ENCODE measurements around the gene ATP2A1.

Gene ATP2A1

DNA sequence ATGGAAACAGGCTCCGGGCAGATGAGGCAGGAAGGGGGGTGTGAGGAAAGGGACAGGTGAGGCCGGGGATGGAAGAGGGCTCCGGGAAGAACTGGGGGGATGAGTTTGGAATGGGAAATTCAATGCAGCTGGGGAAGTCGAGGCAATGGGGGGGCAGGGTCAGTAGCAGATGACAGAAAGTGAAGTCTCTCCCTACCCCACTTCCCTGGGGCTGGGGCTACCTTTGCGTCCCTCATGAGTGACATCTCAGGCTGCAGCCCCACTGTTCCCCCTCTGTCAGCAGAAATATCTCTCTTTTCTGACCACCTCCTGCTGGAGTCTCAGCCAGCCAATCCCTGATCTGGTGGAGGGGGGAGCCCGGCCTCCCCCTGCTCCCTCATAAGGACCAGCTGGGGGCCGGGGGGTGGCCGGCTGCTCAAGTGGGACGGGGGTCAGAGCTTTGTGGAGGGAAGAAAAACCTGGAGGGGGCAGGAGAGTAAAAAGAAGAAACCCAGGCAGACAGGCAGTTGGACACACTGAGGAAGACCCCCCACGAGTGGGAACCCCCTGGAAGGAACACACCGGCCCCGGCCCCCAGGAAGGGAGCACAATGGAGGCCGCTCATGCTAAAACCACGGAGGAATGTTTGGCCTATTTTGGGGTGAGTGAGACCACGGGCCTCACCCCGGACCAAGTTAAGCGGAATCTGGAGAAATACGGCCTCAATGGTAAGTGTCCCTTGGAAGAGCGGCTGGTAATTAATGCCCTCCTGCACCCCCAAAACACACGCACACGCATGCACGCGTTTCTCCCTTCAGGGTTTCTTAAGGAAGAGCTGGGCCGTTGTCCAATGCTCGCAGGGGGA, at the start of gene ATP2A1:
Gene ATP2A1 (plus strand): TSS at position 406 of the 844 bp plus-strand sequence. CDS start 184 bp downstream, at position 590.
- DNase-seq: no peak

DNA sequence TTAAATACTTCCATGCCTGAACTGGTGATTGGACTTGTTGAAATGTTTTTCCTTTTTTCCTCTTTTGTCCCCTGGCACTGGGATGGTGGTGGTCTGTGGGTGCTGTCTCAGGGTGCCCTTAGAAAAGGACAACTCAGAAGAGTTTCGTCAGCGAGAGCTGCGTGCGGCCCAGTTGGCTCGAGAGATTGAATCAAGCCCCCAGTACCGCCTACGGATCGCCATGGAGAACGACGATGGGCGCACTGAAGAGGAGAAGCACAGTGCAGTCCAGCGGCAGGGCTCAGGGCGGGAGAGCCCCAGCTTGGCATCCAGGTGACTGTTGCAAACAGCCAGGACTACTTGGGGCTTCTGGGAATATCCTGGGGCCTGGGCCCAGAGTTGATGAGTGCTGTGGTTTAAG, 48.5 kb upstream of the ATP2A1 start:
- DNase-seq: no peak

DNA sequence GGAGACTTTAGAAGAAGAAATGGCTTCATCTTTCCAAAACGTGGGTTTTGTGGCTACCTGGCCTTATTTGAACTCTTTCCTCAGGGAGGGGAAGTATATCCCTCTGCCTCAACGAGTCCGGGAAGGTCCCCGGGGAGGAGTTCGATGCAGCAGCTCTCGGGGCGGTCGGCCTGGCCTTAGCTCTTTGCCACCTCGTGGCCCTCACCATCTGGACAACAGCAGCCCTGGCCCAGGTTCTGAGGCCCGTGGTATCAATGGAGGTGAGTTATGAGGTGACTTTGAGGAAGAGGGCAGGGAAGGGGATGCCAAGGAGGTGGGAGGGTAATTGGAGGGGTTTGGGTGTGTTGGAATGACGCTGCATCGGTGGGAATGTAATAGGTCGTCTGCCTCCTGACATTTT, 47.8 kb upstream of the ATP2A1 start:
- DNase-seq: no peak

DNA sequence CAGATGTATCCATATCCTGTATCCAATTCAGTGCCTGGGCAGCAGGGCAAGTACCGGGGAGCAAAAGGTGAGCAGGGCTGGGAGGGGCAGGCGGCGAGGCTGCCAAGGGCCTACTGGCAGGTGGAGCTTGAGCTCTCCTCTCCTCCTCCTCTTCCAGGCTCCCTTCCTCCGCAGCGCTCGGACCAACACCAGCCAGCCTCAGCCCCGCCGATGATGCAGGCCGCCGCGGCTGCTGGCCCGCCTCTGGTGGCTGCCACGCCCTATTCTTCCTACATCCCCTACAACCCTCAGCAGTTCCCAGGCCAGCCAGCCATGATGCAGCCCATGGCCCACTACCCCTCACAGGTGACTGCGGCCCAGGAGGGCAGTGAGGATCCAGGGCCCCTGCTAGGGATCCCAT, 43.9 kb upstream of the ATP2A1 start:
- DNase-seq: no peak

DNA sequence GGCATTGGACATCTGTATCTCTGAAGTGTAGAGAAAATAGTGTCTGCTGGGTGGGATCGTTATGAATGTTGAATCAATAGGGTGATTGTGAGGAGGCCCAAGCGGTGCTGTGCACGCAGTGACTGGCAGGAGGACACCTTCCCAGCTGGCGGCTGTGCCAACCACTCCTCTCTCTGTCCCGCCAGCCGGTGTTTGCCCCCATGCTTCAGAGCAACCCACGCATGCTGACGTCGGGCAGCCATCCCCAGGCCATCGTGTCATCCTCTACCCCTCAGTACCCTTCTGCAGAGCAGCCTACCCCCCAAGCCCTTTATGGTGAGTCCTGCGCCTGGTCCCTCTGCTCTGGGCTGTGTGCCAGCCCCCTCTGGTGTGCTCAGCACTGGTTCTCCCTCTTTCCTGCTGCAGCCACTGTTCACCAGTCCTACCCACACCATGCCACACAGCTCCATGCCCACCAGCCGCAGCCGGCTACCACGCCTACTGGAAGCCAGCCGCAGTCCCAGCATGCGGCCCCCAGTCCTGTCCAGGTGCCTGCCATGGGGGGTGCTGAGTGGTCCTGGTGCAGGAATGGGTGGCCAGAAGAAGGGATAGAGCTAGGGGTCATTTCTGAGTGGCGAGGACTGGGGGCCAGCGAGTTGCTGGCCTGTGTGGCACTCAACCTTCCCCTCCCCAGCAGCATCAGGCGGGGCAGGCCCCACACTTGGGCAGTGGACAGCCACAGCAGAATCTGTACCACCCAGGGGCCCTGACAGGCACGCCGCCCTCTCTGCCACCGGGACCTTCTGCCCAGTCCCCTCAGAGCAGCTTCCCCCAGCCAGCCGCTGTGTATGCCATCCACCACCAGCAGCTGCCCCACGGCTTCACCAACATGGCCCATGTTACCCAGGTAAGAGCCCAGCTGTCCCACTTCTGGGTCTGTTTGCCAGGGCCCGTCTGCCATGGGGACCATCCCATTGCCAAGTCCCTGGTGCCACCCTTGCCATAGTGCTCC, 43.1 kb upstream of the ATP2A1 start:
- DNase-seq: no peak

DNA sequence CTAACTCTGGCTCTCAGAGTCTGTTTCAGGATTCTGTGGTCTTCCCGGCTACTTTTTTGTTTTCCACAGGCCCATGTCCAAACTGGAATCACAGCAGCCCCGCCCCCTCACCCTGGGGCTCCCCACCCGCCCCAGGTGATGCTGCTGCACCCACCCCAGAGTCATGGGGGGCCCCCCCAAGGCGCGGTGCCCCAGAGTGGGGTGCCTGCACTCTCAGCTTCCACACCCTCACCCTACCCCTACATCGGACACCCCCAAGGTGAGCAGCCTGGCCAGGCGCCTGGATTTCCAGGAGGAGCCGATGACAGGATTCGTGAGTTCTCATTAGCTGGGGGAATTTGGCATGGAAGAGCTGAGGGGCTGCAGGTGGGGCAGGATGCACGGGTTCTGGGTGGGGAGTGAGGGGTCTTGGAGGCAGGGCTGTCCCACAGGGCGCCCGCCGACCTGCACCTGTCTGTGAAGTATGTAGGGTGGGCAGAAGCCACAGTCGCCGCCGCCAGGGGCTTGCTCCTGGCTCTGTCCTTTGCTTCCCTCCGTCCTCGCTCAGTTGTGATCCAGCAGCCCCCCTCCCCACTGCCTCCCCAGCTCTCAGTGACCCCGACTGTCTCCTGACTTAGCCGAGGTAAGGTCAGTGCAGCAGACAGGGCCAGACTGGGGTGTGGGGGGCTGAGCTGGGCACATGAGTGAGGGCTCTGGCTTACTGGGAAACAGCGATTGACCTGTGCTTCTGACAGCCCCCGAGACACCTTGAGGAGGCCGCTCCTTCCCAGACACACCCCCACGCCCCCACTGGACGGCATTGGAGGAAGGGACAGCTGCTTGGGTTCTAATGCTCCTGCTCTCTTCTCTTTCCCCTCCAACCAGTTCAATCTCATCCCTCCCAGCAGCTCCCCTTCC, 42.2 kb upstream of the ATP2A1 start:
- no peak for DNase-seq

DNA sequence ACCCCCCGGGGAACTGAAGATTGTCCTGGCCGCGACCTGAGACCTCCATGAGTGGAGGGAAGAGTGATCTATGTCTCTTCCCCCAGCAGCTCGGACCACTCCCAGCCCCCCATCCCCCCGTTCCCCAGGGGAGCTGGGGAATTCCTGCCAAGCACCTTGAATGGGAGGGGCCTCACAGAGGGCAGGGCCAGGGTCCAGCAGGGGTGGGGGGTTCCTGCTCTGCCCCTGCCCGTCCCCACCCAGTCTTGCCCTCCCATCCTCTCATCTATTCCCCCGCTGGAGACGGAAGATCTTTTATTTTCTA, 41.6 kb upstream of the ATP2A1 start:
- DNase-seq: no peak

DNA sequence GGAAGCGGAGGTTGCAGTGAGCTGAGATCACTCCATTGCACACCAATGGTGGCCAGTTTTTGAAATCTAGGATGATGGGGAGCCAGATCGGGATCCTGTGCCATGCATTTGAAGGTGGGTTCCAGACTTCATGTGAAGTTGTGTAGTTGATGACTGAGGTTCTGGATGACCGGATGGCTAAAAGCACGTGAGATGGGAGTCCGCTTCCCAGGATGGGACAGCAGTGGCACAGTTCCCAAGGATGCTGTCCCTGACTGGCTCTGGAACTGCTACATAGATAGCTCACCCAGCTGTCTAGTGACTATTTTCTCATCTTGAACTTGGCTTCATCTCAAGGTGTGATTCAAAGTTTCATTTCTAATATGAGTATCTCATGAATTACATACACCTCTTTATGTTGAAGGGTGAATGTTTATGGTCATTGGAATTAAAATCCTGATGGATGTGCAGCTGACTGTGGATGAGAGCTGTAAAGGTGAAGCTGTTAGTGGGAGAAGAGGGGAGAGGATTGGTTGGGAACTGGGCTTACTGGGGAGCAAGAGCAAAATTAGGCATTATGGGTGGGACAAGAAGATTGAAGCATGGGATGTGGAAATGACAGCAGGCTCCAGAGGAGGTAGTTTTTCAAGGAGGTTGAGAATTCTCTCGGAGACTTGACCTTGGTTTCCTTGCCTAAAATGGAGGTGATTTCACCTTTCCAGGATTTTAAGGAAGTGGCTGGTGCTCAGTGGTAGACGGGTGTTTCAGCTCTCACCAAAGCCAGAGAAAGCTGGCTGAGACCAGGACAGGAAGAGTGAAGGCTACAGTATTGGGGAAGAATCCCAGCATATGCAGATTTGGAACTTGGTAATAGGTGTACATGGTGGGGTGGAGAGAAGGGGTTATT, 40.4 kb upstream of the ATP2A1 start:
- no peak for DNase-seq

DNA sequence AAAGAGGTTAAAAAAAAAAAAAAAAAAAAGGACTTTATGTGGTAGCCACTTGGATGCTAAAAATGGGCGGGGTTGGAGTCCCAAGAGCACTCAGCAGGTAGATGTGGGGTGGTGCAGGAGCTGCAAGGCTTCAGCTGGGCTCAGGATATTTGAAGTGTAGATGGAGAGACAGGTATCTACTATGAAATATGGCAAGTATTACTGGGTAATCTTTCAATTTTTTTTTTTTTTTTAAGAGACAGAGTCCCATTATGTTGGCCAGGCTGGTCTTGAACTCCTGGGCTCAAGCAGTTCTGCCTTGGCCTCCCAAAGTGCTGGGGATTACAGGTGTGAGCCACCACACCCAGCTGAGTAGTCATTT, 39.8 kb upstream of the ATP2A1 start:
- DNase-seq: no peak

DNA sequence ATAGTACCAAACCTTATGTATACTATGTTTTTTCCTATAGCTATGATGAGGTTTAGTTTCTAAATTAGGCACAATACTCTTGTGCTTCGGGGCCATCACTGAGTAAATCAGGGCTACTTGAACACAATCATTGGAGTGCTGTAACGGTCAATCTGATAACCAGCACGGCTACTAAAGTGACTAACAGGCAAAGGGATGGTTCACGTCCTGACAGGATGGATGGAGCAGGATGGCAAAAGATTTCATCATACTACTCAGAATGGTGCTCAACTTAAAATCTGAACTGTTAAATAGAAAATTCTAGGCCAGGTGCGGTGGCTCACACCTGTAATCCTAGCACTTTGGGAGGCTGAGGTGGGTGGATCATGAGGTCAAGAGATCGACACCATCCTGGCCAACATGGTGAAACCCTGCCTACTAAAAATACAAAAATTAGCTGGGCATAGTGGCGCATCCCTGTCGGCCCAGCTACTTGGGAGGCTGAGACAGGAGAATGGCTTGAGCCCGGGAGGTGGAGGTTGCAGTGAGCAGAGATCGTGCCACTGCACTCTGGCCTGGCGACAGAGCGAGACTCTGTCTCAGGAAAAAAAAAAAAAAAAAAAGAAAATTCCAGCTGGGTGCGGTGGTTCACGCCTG, 39.2 kb upstream of the ATP2A1 start:
- DNase-seq: no peak

DNA sequence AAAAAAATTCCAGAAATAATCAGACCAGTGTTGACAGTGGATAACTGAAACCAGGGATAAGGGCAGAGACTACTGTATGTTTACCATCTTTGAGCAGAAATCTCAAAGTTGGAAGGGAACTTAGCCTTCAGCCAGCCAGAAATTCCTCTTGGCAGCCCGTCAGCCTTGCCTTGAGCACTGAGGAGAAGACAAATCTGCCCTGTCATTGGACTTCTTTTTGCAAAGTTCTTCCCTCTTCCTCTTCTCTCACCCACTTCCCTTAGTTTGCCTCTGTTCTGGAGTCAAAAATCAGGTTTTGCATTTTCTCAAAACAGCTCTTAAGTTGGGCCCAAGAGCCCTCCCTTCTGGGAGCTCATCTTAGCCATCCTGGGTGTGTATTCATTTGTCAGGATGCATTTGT, 38.4 kb upstream of the ATP2A1 start:
- DNase-seq: no peak

DNA sequence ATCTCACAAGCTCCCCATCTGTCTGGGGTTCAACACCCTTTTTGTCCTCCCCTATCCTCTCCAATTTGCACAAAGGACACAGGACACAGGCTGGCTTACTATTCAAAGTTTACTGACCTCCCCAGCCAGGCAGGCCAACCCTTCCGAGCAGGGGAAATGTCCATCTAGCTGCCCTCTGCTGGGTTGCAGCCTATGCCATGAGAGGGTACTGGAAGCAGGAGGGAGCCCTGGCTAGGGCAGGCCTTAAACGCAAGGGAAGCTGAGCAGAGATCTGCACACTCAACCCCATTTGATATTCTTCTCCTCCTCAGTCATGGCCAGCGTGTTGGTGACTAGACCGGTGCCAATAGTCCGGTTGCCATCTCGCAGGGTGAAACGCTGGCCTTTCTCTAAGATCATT, 35.6 kb upstream of the ATP2A1 start:
- no peak for DNase-seq

DNA sequence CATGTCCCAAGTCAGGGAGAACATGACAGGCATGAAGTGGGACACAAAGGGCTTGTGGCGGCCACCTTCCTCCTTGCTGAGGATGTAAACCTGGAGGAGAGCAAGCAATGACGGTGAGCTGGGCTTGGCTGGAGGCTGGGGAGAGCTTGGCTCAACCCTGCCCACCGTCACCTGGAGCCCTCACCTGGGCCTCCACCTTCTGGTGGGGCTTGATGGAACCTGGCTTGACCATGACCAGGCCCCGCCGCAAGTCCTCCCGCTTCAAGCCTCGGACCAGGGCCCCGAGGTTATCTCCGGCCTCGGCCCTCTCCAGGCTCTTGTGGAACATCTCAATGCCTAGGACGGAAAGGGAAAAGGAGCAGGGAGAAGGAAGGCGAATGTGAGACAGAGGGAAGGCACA, 34.5 kb upstream of the ATP2A1 start:
- no peak for DNase-seq

DNA sequence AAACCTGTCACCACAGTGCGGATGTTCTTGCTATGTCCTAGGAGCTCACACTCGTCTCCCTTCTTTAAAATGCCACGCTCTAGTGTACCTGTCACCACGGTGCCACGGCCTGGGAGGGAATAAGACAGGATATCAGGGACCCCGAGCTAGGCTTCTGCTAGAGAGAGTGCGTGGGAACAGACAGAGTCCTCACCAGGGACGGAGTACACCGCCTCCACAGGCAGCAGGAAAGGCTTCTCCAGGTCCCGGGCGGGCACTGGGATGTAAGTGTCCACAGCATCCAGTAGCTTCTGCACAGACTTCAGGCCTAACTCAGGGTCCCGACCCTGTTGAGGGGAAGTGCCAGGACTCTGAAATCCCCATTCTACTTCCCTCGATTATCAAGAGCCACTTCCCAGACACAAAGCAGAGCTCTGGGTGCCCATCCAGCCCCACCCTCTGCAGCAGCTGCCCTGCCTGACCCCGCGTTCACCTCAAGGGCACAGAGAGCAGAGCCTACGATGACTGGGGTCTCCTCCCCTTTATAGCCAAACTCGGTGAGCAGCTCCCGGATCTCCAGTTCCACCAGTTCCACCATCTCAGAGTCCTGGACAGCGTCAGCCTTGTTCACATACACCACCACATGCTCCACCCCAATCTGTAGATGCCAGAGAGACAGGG, 33.9 kb upstream of the ATP2A1 start:
- DNase-seq: no peak

DNA sequence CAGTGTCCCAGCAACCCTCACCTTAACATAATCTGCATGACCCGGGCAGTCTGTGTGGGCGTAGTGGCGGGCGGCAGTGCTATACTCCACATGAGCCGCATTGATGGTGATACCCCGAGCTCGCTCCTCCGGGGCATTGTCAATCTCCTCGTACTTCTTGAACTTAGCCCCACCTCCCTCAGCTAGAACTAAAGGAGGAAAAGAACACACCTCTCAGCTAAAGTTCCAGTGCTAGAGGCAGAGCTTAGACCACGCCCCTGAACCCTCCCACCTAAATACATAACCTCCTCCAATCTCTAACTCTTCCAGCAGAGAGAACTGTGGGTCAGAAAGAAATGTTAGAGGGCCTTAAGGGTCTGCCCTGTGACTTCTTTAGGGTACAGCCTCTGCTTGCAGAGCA, 33.0 kb upstream of the ATP2A1 start:
- DNase-seq: no peak

DNA sequence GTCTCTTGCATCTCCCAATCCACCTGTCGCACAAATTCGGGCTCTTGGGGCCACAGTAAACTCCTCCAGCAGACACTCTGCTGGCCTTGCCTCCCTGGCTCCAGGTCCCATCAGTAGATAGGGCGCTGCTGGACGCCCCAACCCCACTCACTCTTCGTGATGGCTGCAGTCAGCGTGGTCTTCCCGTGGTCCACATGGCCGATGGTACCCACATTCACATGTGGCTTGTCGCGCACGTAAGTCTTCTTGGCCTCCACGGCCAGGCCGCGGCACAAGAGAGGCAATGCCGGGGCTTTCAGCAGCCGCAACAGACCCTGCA, 32.6 kb upstream of the ATP2A1 start:
- DNase-seq: no peak

DNA sequence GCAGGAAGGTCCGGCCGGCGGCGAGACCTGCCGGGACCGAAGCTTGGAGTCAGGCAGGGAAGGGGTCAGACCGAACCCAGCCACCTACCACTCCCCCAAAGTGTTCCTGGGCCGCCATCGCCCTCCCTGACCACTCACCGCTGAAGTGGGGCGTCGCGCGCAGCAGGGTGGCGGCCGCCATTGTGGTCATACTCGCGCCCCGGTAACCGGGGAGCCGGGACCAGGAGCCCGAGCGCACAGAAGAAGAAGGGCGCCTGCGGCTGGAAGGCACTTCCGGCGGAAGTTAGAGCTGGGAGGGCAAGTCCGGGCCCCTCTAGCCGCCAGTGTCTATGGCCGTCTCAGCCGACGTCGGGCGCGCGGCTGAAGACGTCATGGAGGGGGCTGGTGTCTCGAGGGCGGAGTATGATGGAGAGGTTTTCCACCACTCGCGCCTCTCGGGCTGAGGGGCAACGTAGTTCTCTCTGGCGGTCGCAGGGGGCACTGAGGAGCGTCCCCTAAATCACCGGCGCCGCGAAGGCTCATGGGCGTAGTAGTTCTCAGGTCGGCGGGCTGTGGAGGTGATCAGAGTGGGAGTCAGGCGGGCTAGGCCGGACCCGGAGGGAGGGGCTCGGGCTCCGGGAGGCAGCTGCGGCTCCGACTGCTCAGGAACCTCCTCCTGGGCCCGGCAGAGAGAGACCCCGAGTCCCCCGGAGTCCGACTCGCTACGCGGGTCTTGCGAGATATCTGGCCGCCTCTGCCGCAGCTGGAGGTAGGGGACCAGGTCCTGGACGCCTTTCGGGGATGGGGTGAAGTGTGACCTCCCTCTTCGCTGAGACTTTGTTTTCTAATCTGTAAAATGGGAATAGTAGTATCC, 32.0 kb upstream of the ATP2A1 start, which contains the start of gene TUFM:
Gene TUFM (minus strand): TSS at position 269 of the 853 bp plus-strand sequence. CDS start 79 bp downstream, at position 190.
- peak; percentile 99 for DNase-seq

DNA sequence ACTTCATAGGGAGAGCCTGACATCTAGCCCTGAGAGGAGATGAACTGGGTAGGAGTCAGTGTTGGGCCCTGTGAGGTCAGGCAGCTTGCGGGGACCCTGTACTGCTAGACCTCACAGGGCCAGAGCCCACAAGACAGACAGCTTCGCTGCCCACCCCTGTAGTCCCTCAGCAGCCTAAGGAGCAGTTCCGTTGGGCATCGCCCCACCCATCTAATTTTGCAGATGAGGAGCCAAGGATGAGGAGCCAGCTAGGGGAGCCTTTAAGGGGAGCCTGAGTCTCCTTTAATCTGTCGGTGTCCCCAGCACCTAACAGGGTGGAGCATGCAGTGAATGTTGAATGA, 31.4 kb upstream of the ATP2A1 start:
- no peak for DNase-seq

DNA sequence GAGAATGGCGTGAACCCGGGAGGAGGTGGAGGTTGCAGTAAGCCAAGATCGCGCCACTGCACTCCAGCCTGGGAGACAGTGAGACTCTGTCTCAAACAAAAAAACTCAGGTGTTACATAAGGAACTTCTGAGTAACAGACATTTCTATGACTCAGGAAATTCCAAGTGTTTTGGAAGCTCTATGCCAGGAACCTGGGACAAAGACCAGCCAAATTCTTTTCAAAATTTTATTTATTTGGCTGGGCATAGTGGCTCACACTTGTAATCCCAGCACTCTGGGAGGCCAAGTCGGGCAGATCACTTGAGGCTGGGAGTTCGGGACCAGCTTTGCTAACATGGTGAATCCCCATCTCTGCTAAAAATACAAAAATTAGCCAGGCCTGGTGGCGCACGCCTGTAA, 19.9 kb upstream of the ATP2A1 start:
- DNase-seq: no peak

DNA sequence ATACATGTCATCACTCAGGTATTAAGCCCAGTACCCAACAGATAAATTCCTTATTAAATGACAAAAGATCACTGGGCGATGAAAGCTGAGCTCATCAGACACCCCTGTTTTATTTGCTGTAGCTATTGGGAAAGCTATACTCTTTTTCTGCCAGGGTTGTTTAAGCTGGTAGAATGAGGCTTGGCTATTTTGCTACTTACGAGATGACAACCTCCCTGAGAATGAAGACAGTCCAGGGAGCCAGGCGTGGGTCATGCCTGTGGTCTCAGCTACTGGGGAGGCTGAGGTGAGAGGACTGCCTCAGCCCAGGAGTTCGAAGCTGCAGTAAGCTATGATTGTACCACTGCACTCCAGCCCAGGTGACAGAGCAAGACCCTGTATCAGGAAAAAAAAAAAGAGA, 19.0 kb upstream of the ATP2A1 start:
- DNase-seq: no peak
